Endothelial cell of umbilical vein (primary cell): ENCODE measurements around the gene RAMP1. TPM values are rescaled to one million over a fixed set of nuclear protein-coding genes. Genes with fewer than 3 reads are reported as not detected.

ENCODE experiments used
- BruUV-seq: library from RNA; stranded (reverse); fragments of 400-500 nt; replicated peaks from 2 replicates; lab custom pipeline; 2021; lab: Mats Ljungman, UMichigan
- CTCF ChIA-PET: fragments of 300-600, 350-600 bp; sonication (Branson Sonifier 250); formaldehyde crosslinking; loops from one replicate; lab custom pipeline; 2021; ENCODE audit warnings: antibody characterized with exemption, inconsistent platforms; lab: Charles Lee
- POLR2A ChIA-PET: fragments of 300-600, 350-600 bp; sonication (Branson Sonifier 250); formaldehyde crosslinking; loops from one replicate; lab custom pipeline; 2021; ENCODE audit warnings: antibody characterized with exemption, inconsistent platforms; lab: Charles Lee
- DNase-seq: peaks from one replicate; pipeline ENCODE4 v3.0.0-alpha.2; 2011; ENCODE audit warnings: low read depth, low spot score
- FAIRE-seq: peaks from 2 replicates; lab custom pipeline; 2011; peaks lifted over from hg19 to GRCh38; lab: Jason Lieb, UNC
- H2AFZ ChIP-seq: 2 replicates; pipeline ENCODE4 v1.6.0; 2012; ENCODE audit warnings: low read depth, low read length, control low read depth, inconsistent platforms
- H3K27ac ChIP-seq: 2 replicates; pipeline ENCODE4 v1.5.1; 2011; ENCODE audit warnings: low read depth, mild to moderate bottlenecking, control low read depth, low read length, moderate library complexity; ENCODE audit not compliant: insufficient read depth
- H3K27me3 ChIP-seq, 2 experiments: 2 replicates each; pipeline versions ENCODE4 v1.6.0 to v1.6.1; 2011; ENCODE audit warnings: low read length in 2 of 2, mixed read lengths in 1 of 2; ENCODE audit not compliant: control insufficient read depth in 2 of 2, insufficient read depth in 2 of 2
- H3K36me3 ChIP-seq, 2 experiments: 2 replicates in 1 of 2; 3 replicates in 1 of 2; pipeline ENCODE4 v1.5.1; 2011; ENCODE audit warnings: low read length in 2 of 2, mild to moderate bottlenecking in 1 of 2, moderate library complexity in 1 of 2; ENCODE audit not compliant: control insufficient read depth in 2 of 2, insufficient read depth in 2 of 2; ENCODE audit errors: extremely low read depth in 1 of 2
- H3K4me1 ChIP-seq: 3 replicates; pipeline ENCODE4 v1.5.1; 2011; ENCODE audit warnings: mild to moderate bottlenecking, low read length; ENCODE audit not compliant: control insufficient read depth, insufficient read depth; ENCODE audit errors: extremely low read depth
- H3K4me2 ChIP-seq: 2 replicates; pipeline ENCODE4 v1.6.1; 2011; ENCODE audit warnings: low read length, control low read depth, mixed read lengths; ENCODE audit not compliant: insufficient read depth
- H3K4me3 ChIP-seq, 3 experiments: fragments of 200-600 bp in 1 of 3; sonication (generic), shearing (Covaris generic) in 1 of 3; replicated peaks in 1 of 3; 2 replicates each; pipeline ENCODE4 v1.5.1; 2011 to 2016; ENCODE audit warnings: control low read depth in 3 of 3, low read length in 3 of 3, mild to moderate bottlenecking in 2 of 3, inconsistent platforms in 1 of 3, low read depth in 1 of 3, moderate library complexity in 1 of 3; ENCODE audit not compliant: insufficient read depth in 1 of 3
- H3K79me2 ChIP-seq: 2 replicates; pipeline ENCODE4 v1.6.0; 2012; ENCODE audit warnings: low read length, inconsistent platforms; ENCODE audit not compliant: control insufficient read depth, insufficient read depth
- H3K9ac ChIP-seq: replicated peaks from 2 replicates; pipeline ENCODE3; 2011; ENCODE audit warnings: low read length, control low read depth; ENCODE audit not compliant: insufficient read depth; ENCODE audit errors: extremely low read depth
- H3K9me1 ChIP-seq: replicated peaks from 3 replicates; pipeline ENCODE4 v1.6.0; 2011; ENCODE audit warnings: mild to moderate bottlenecking, low read length; ENCODE audit not compliant: control insufficient read depth, insufficient read depth; ENCODE audit errors: extremely low read depth
- H3K9me3 ChIP-seq: replicated peaks from 2 replicates; pipeline ENCODE4 v1.5.1; 2012; ENCODE audit warnings: low read length, inconsistent platforms; ENCODE audit not compliant: control insufficient read depth, insufficient read depth
- H4K20me1 ChIP-seq: replicated peaks from 2 replicates; pipeline ENCODE3; 2011; ENCODE audit warnings: mild to moderate bottlenecking, low read length; ENCODE audit not compliant: control insufficient read depth, insufficient read depth; ENCODE audit errors: extremely low read depth
- EZH2 ChIP-seq: IDR thresholded peaks from 2 replicates; pipeline ENCODE4 v1.6.1; 2012; ENCODE audit warnings: borderline replicate concordance, low read depth, mild to moderate bottlenecking, moderate library complexity, low read length, inconsistent platforms; ENCODE audit not compliant: severe bottlenecking
- FOS ChIP-seq: IDR thresholded peaks from 2 replicates; pipeline ENCODE4 v1.6.1; 2011; ENCODE audit warnings: mild to moderate bottlenecking, low read length, moderate library complexity, borderline replicate concordance; ENCODE audit not compliant: insufficient read depth
- GATA2 ChIP-seq: IDR thresholded peaks from 2 replicates; pipeline ENCODE4 v1.7.0; 2011; ENCODE audit warnings: low read depth, mild to moderate bottlenecking, moderate library complexity, mixed read lengths, low read length; ENCODE audit not compliant: insufficient read length, insufficient read depth
- JUN ChIP-seq: IDR thresholded peaks from 2 replicates; pipeline ENCODE4 v1.6.1; 2011; ENCODE audit warnings: borderline replicate concordance, low read depth; ENCODE audit not compliant: insufficient read length, insufficient read depth
- MAX ChIP-seq: IDR thresholded peaks from 2 replicates; pipeline ENCODE4 v1.6.1; 2011; ENCODE audit not compliant: insufficient read depth, insufficient read length
- MYC ChIP-seq: IDR thresholded peaks from one replicate; pipeline ENCODE4 v1.6.1; 2011; ENCODE audit warnings: mild to moderate bottlenecking, low read depth, low read length
- POLR2AphosphoS5 ChIP-seq: IDR thresholded peaks from 2 replicates; pipeline ENCODE4 v1.6.1; 2012; ENCODE audit warnings: low read depth, mild to moderate bottlenecking, control low read depth, low read length, moderate library complexity; ENCODE audit not compliant: insufficient read depth
- dilution Hi-C: fragments of 300-500 bp; cut with MboI; formaldehyde crosslinking; loops from one replicate; pipeline ENCODE4 v1.15.0; 2019; ENCODE audit warnings: low sequenced_read_pairs; ENCODE audit not compliant: extremely low pct_ligation_motif_present
- intact Hi-C: fragments of 100-400 bp; cut with micrococcal nuclease; formaldehyde crosslinking; loops from one replicate; pipeline ENCODE4 v1.10.0; 2022
- polyA plus RNA-seq, 4 experiments: library from polyadenylated mRNA; depleted of rRNA in 3 of 4; stranded (reverse) in 3 of 4; unstranded in 1 of 4; fragments of >200 nt; gene quantifications; 2 replicates each; pipeline versions ENCODE4 v1.2.1 to v1.2.3, GENCODE V29; 2011 to 2012; ENCODE audit warnings: missing spikeins in 1 of 4
- total RNA-seq: library from RNA; stranded (reverse); gene quantifications from 2 replicates; pipeline ENCODE4 v1.2.3, GENCODE V29; 2021

RAMP1 gene
- total and polyA plus RNA-seq, 2 donors (not counting 3 experiments of a cell fraction or from before 2014, with no cell fraction given), result 0.18 TPM; not detected in 1

DNA sequence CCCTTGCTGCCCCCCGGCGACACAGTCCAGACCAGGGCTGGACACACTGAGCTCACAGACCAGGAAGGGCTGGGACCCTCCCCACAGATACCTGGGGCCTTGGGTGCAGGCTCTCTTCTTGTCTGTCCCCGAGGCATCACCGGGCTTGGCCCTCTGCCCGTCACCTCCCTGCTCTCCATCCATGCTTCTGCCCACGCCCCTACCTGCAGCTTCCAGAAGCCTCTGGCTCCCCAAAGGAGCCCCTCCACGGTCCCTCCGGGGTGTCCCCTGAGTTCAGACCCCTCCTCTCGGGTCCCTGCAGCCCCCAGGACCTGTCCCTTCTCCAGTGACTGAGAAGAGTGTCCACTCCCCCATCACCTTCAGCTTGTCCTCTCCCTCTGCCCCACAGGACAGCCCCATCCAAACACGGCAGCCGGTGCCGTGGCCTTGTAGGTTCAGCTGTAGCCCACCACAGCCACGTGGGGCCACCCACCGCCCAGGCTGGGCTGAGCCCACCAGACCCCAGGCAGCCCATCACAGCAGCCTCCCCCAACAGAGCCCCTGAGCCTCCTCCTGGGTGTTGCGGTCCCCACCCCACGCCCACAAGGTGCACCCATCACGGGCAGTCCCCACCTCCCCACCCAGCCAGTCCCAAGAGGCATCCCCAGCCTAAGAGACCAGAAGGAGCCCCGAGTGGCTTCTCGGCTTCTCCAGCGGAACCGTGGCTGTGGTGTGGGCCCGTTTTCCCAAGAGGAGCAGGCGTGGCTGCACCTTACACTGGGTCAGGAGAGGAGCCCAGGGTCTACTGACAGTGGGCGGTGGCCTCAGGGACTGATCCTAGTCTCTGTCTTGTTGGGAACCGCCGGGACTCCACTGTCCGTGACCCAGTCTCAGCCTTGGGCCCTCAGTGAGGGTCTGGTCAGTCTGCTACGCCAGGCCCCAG lies 53.1 kb downstream of the RAMP1 start:
- Histone ChIP-seq H3K9ac (no peak overlapping the region), H3K4me3 (no peak overlapping the region)
- BruUV-seq, result no TSS peak

More for the DNA sequence above, 53.1 kb downstream of the RAMP1 start:
- Histone ChIP-seq H3K4me1 (no peaks in the 10 kb centered on the region), H3K9me3 (no peaks in the 10 kb centered on the region), H3K27me3 (peaks cover 0 to 2% of the 10 kb centered on the region in 2 experiments), H3K27ac (no peak overlapping the region), H3K36me3 (no peaks in the 10 kb centered on the region), H2AFZ (no peak overlapping the region), H3K9me1 (no peaks in the 10 kb centered on the region), H3K79me2 (no peaks in the 10 kb centered on the region), H4K20me1 (no peaks in the 10 kb centered on the region), H3K4me2 (no peak overlapping the region)
- intact Hi-C loops (no loop called here), dilution Hi-C loops (no loop called here)
- DNase-seq (no peak), FAIRE-seq (no peak)
- ChIA-PET POLR2A (no interaction called here), CTCF (interaction anchor here (3.0 kb wide), 1 partner anchor 10 kb away, joined by 10 read pairs; no protein-coding TSS in a partner anchor)
- TF ChIP-seq JUN (no peak), POLR2AphosphoS5 (no peak), EZH2 (no peak), FOS (no peak), GATA2 (no peak), MAX (no peak), MYC (no peak)
